Activated naive CD4-positive, alpha-beta T cell treated with Interleukin-2 at 50 U/mL for 16 hours (primary cell): ENCODE data around the gene FBN1.

Experiments
- DNase-seq: peaks from one replicate; pipeline ENCODE4 v3.0.0-alpha.2; 2020

The FBN1 gene

DNA sequence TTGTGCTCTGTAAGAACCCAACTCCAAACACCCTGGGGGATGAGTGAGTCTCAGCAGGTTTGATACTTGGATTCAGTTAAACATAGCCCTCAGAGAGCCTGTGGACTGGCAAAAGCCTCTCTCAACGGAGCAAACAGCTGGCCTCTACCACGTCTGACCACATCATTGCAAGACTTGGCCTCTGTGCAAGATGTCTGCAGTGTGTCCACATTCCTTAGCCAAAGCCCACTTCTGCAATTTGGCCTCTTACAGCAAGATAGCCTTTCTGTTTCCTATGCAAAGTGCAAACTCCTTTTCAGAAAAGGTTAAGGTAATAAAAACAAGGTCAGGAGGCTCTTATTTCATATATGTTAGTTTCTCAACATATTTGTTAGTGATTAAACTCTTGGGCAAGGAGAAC lies 27.9 kb downstream of the FBN1 start:
- no peak for DNase-seq

DNA sequence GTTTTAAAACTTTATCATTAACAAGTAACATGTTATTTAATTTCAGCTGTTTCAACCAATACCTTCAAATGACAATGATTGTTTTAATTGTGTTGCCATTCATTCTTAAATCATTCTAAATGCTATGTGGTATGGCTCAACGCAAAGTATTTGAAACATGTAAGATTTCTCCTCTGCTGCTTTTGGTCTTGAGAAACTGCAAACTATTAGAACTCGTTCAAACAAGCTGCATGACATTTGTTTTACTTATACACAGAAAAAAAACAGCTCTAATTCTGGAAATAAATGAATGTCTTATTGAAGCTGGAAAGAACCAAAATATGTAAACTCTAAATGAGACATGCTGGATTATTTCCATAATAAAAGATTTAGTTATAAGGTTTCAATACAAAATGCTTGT lies 29.3 kb downstream of the FBN1 start:
- DNase-seq = no peak

DNA sequence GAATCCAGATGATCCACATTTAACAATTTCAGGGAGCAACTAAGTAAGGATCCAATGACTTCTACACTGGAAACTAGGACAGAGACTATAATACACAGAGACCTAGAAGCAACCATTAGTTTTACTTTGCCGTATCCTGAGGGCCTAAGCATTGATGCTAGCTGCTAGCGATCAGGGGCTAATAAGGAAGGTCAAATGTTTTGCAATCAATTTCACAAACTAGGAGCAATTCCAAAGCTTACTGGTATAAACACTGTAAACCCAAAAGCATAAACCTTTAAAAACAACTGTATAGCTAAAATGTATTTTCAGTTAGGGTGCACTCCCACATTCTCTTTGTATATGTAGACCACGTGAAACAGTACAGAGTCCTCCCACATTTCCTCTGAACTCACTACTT lies 31.5 kb downstream of the FBN1 start:
- no peak for DNase-seq

DNA sequence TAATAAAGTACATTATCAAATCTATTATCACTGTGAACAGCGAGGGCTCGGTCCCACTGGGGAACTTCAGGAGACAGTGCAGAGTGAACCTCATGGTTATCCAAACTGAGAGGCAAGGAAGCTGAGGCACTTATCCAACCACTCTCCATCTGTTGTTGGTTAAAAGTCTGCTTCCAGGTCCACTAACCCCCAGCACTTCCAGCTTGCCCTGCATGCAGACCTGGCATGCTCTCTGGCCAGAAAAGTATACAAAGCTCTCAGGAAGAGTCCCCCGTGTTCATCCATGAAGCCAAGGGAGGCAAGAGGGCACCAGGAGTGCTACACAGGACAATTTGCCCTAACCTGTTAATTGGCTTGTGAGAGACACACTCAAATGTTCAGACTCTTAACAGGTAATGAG lies 36.0 kb downstream of the FBN1 start:
- no peak for DNase-seq

DNA sequence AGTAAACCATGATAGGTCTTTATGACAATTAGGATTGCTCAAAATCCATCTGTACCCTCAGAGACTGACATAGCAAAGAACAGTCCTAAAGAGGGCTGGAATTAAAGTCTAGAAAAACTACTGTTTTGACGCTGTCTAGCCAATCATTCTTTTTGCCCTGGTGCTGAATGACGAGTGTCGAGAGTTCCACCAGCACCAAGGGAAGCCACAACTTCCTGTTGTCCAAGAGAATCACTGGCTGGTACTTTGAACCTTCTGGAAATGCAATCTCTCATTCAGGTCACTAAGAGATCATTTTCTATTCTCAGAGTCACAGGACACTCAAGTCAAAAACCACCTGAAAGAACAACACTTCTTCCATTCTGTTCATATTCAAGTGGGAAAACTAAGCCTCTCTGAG lies 37.7 kb downstream of the FBN1 start:
- no peak for DNase-seq

DNA sequence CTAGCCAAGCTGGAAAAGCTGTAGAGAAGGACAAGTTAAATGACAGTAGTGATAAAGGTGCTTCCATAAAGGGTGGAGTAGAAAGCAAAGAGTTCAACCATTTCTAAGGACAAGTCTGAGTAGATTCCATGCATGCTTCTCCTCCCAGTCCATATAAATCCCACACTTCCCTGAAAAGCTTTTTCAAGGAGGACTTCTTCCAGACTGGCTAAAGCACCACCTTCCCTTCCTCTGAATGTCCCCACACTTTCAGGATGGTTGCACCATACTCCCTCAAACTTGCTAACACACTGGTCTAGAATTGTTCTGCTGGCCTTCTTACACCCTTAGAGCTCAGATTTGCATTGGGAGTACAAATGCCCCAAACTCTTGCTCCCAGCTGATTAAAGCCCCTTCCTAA lies 40.9 kb downstream of the FBN1 start:
- no peak for DNase-seq

DNA sequence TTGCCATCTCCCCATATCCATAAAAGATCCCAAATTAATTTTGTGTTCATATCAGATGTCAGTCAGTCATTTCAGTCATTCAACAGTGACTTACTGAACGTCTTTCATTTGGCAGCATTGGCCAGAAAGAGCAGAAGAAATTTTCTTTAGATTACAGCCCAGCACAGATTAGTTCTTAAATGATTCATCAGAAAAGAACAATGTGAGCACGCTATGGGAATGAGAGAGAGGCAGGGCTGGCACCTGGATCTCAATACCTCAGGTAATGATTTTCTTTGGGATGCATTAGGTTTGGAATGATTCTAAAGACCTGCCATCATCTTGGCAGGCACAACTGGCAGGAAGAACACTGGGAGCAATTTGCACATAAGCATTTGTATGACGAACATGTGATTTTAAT lies 41.6 kb downstream of the FBN1 start:
- no peak for DNase-seq

DNA sequence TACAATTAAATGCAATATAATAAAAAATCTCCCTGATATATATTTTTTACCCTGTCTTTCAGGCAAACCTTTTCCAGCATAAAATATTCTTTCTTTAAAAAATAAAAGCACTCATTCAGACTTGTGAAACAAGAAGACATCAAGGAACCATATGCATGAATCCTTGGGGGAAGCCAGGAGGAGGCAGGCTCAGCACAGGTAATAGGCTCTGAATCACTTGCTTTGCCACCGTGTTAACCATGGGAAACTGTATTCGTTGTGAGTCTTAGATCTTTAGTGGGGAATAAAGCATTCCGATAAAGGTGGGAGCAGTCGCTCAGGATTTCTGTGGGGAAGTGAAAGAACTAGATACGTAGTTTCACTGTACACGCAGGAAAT lies 42.4 kb downstream of the FBN1 start:
- no peak for DNase-seq

DNA sequence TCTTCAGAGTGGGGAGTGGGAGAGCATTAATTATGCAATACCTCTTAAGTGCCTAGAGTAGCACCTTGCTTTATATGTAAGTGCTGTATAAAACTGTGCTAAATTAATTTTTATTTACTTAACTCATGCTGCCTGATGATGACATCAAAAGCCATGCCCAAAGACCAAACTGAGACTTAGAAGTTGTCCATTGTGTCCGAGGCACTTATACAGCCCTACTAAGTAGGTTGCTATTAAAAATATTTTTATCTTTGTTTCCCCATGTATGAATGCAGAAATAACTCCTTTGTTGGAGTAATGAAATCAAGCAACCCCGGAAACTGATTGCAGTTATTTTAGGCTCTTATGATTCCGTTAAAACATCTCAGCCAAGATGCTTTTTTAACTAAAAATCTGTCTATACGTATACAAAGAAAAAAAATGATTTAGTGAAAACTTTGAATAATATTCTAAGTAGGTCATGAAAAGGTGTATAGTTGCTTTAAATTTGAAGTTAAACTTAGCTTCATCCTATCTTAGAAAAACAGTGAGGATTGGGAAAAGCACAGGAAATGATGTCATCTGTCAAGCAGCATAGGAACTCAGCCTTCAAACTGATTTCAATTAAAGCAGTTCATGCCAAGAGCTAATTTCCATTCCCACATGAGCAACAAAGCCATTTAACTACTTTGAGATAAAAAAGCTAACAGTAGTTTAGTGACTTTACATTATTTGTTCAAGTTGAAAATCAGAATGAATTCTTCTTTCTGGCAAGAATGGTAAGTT lies 43.0 kb downstream of the FBN1 start:
- no peak for DNase-seq

DNA sequence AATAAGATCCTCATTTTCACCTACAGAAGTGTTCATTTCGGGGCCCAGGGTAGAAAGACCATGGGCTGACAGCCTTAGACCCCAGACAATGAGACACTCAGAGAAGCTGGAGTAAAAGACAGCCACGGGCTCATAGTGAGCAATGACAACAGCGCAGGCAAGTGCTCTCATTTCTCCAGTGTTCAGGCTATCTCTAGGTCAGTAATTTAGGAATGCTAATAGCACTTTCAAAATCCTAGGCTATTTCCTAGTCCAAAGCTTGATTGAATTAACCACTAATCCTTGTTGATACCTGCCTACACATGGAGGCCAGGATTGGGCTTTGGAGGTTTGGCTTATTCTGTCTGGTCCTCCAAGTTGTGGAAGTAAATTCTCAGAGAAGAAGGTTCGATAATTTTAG lies 44.4 kb downstream of the FBN1 start:
- no peak for DNase-seq

DNA sequence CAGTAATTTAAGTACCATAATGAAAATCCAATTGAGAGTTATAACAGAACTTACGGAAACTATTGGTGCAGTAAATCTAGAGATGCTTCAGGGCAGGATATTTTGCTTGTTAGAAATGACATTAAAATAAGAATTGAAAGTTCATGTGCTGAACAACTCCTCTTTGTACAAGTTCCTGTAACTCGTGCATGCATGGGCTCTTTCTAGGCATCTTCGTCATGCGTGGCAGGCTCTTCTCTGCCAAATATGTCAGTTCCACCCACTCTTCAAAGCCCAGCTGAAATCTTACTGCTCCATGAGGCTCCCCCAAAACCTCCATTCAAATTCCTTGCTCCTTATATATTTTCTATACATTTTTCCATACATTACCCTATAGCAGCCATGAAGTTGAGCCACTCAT lies 48.7 kb downstream of the FBN1 start:
- DNase-seq = no peak

DNA sequence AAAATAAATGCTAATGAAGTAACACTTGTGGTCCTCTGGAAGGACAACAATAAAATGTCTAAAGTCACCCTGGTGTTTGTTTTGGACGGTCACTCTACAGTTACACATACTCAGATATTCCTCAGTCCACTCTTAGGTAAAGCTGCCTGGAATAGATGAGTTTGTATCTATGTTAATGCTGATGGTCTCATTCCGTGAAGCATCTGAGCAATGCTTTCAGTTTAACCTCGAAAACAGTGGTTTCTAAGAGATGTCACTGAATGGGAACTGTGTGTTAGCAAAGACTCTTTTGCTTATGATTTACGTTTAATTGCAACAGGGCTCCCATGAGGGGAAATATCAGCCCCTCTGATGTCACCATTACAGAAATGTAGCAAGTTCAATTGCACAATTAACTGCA lies 49.1 kb downstream of the FBN1 start:
- no peak for DNase-seq

DNA sequence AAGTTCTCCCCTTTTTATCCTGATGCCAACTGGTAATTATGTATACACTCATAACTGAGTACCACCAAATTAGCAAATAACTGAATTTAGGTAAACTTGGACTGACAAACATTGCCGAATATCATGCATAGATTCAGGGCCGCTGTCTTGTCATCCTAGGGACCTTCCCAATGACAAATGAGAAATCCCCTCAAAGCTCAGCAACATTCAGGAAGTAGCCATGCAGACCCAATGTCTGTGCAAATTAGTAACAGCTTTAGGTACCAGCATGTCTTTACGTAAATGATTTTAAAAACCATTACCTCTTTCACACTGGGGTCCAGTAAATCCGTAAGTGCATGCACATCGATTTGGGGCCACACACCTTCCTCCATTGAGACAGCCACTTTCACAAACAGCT lies 49.5 kb downstream of the FBN1 start:
- no peak for DNase-seq

DNA sequence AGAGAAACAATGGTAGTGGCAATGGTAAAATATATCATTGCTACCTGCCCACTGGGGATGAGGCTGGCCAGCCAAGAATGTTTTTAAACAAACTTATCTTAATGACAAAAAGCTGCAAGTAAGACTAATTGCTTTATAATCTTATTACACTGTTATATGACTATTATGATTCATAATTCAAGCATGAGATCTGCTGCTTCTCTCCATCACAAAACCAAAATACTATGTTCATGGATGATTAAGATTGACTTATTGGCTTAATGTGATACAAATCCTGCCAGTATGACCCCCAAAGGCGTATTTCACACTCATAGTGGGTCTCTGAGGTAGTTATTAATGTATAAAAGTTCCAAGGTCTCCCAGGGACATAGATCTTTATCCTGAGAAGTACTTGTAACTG lies 52.6 kb downstream of the FBN1 start:
- DNase-seq = no peak

DNA sequence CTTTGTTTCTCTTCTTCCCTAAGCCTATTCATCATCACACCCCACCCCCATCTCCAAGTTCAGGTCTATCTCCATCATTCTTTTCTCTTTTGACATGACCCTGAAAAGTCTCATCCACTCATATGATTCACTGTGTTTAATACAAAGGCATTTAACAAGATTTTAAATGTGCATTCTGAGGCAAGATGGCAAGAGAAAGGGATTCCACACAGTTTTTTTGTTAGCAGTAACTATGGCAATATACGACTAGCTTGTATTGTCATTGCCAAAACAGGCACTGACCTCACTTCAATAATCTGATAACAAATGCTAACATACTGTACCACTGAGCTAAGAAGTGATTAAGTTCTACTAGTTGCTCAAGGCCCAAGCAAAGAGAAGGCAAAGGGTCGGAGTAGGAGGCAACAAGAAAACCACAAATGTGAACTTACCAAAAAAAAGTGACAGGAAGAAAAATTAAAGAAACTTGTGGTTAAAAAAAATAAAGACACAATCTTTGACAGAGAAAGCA lies 53.2 kb downstream of the FBN1 start:
- no peak for DNase-seq

DNA sequence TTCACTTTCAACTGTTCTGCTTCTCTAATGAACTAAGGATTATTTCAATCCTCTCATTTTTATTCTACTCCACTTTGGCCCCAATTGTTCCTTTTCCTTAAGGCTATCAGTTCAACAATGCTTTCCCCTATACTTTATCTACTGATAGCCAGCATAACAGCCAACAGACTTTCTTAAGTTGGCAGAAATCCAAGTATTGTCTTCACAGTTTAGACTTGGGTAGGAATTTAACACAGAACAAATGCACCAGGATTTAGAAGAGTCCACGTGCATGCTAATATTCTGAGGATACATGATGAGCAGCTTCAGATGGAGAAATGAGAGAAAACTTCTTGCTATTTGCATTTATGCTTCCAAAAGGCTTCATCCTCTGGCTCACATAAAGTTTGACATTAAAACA lies 54.8 kb downstream of the FBN1 start:
- no peak for DNase-seq

DNA sequence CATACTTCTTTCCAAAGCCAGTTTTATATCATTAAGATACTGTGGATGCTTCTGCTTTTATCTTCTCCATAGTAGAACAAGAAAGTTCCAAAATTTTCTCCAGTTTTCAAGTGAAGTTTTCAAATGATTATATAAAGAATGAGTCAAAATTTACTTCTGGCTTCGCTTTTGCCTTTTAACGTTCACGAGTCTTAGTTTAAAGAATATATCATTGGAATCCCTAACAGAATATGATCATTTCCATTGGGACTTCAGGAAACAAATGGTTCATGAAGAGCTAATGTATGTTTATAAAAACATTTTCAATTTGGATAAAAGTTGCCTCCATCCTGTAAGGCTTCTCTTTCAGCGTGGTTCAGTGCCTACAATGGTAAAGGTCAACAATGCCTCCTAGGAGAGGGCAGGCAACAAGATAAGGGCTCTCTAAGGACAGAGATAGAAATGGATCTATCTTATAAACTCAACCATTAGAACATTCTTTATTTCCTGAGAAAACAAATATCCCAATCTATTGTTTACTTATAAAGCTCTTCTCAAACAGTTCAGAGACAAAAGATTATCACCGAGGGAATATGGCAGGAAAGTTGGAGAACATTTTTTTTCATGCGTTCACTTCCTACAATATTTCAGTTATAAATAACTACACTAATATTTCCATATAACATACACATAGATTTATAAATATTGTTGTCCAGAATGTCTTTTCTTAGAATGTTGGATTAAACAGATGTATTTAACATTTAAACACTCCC lies 60.5 kb downstream of the FBN1 start:
- no peak for DNase-seq

DNA sequence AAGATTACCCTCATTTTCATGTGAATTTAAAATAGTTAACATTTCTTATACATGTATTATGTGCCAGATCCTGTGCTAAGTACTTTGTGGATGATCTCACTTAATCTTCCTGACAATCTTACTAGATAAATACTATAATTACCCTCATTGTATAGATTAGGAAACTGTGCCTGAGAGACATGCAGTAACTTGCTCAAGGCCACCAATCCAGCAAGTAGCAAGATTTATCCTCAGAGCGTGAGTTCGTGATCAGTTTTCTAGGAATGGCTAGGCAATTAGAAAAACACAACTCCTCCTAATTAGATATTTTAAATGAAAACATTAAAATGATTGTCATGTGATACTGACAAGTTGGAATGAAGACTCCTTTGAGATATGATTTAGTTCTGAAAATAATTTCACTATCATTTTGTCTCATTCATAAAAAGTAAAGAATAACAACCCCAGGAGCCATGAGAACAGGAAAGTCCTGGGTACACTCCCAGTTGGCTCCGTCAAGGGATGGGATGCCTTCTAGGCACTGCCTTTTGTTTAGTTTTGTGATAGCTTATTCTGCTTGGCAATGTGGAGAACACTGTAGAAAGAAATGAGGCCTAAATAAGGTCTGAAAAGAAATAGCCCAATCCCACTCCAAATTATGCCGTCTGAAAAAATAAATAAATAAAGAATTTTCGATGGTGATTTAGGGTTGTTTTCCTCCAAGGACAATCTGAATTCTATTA lies 61.3 kb downstream of the FBN1 start:
- no peak for DNase-seq

DNA sequence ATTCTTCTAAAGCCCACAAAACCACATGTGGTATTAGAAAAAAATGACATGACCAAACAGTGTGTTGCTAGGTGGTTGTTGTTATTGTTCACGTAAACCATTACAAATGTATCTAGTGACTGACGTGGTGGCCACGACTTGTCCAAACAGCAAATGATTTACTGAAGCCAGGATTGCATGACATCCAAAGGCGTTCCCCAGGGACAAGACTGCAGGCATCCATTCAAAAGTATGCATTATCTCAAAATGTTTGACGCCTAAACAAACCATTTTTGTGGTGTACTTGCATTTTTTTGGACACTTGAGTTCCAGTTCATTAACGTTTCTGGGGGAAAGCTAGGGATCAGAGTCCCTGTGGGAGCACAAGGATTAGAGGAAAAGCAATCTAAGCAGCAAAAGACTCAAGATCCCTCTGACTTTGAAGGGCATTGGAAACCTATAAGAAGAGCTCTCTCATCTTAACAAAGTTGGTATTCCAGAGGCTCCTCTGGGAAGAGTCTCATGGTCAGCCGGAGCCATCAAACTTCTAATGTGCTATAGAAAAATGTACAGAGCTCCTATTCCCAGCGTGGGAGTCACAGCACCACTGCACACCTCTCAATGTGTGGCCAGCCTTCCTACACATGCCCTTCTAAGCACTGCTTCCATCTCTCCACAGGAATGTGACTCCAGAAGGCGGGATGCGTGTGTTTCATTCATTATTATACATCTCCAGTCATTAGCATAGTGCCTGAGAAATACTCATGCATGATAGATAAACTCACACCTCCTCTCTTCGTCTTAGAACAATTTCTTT lies 62.9 kb downstream of the FBN1 start:
- DNase-seq = no peak

DNA sequence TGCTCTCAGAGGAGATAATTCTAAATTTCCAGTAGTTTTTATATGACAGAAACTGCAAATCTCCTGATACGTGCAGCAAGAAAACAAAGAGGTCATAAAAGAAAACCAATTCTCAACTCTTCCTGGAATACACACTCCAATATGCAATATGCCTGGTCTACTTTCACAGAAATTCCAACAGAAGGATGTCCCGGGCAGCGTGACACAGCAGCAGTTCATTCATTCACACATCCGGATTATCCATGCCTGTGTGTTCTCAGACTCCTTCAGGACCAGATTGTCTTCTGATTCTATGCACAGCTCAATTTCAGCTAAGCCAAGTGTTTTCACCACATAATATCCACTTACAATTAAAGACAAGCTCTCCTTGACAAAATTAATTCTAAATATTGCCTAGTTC lies 64.3 kb downstream of the FBN1 start:
- no peak for DNase-seq

DNA sequence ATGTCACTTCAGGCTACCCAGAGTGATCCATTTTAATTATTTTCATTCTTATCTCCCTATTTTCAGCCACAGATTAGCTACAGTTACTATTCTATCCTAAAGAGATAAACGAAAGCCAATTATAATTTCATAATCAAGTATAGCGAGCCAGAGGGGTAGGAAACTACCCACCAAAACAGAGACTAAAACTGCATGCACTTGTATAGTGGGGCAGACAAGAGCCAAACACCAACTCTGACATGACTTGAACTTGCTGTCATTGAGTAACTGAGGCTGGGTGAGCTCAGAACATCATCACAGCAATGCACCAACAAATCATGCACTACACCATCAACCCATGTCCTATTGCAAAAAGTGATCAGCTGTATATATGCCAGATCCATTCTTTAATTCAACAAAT lies 64.8 kb downstream of the FBN1 start:
- no peak for DNase-seq

DNA sequence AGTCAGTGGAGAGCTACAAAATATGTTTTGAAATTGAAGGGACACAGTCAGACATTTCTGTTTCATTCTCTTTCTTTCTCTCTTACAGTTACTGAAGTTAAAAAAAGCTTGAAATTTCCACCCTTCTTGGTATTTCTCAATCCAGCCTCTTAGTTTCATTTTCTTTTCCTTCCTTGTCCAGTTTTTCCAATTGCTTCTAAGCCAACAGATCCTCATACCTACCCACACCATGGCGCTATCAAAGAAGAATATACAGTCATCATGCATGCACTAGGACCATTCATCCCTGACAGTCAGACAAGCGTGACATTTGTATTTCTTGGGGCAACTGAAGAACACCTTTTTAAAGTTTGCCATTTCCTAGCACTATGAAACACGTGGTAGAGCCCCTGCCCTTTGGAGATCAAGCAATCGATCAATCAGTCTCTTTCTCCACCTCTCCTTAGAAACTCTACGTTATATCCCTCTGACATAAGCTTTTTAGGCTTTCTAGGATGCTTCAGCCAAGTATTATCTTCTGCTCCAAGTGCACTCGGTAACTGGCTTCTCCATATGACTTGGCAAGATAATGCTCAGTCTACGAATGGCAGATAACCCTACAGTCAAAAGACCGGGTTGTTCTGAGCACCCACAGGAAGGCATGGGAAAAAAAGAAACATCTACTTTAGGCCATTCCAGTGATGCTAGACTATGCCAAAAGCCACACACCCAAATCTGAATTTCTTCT lies 65.4 kb downstream of the FBN1 start:
- DNase-seq = no peak
